CD8-positive, alpha-beta memory T cell (primary cell): ENCODE results near the gene KCNH8. TPM values are rescaled to one million over a fixed set of nuclear protein-coding genes. Genes with fewer than 3 reads are reported as not detected.

ENCODE experiments used
- CTCF ChIA-PET: fragments of 350-600 bp; sonication (Branson Sonifier 250); formaldehyde crosslinking; loops from one replicate; lab custom pipeline; 2021; ENCODE audit warnings: antibody characterized with exemption; lab: Charles Lee
- POLR2A ChIA-PET: fragments of 350-600 bp; sonication (Branson Sonifier 250); formaldehyde crosslinking; loops from one replicate; lab custom pipeline; 2021; ENCODE audit warnings: antibody characterized with exemption; lab: Charles Lee
- DNase-seq, 5 donors: peaks; one replicate each; pipeline versions ENCODE4 v3.0.0 to v3.0.0-alpha.2; 2020 to 2022; ENCODE audit warnings: mixed read lengths in 1 of 5
- H3K27ac ChIP-seq: one replicate; pipeline ENCODE4 v1.7.0; 2013; ENCODE audit warnings: low read depth, mild to moderate bottlenecking, low read length, moderate library complexity
- H3K27me3 ChIP-seq: 2 replicates; pipeline ENCODE4 v1.7.0; 2013; ENCODE audit warnings: low read length, mild to moderate bottlenecking; ENCODE audit not compliant: insufficient read depth, poor library complexity, severe bottlenecking
- H3K36me3 ChIP-seq: 2 replicates; pipeline ENCODE4 v1.7.0; 2013; ENCODE audit warnings: mild to moderate bottlenecking, low read length, moderate library complexity; ENCODE audit not compliant: insufficient read depth
- H3K4me1 ChIP-seq: 2 replicates; pipeline ENCODE4 v1.7.0; 2013; ENCODE audit warnings: mild to moderate bottlenecking, low read length, moderate library complexity; ENCODE audit not compliant: insufficient read depth
- H3K4me3 ChIP-seq: 2 replicates; pipeline ENCODE4 v1.7.0; 2013; ENCODE audit warnings: mild to moderate bottlenecking, low read length
- H3K9me3 ChIP-seq: 2 replicates; pipeline ENCODE4 v1.7.0; 2013; ENCODE audit warnings: mild to moderate bottlenecking, low read length
- H3K27ac Mint-ChIP-seq, 8 donors: one replicate each; pipeline ENCODE4 v1.8.0; 2020 to 2021; ENCODE audit warnings: mixed read lengths in 8 of 8, mild to moderate bottlenecking in 6 of 8, inconsistent platforms in 3 of 8, moderate library complexity in 3 of 8
- H3K27me3 Mint-ChIP-seq, 2 donors: one replicate each; pipeline ENCODE4 v1.8.0; 2020 to 2021; ENCODE audit warnings: mixed read lengths in 2 of 2, mild to moderate bottlenecking in 1 of 2, moderate library complexity in 1 of 2
- H3K36me3 Mint-ChIP-seq, 3 donors: one replicate each; pipeline ENCODE4 v1.8.0; 2020 to 2021; ENCODE audit warnings: mixed read lengths in 3 of 3, inconsistent platforms in 1 of 3, mild to moderate bottlenecking in 1 of 3
- H3K4me1 Mint-ChIP-seq, 3 donors: one replicate each; pipeline ENCODE4 v1.8.0; 2020 to 2021; ENCODE audit warnings: mixed read lengths in 3 of 3, inconsistent platforms in 1 of 3, mild to moderate bottlenecking in 1 of 3
- H3K4me3 Mint-ChIP-seq, 7 donors: one replicate each; pipeline ENCODE4 v1.8.0; 2020 to 2021; ENCODE audit warnings: mixed read lengths in 7 of 7, mild to moderate bottlenecking in 6 of 7, moderate library complexity in 4 of 7, inconsistent platforms in 2 of 7
- H3K9me3 Mint-ChIP-seq, 5 donors: one replicate each; pipeline ENCODE4 v1.8.0; 2020 to 2022; ENCODE audit warnings: mixed read lengths in 5 of 5, mild to moderate bottlenecking in 3 of 5, moderate library complexity in 2 of 5, inconsistent platforms in 1 of 5
- polyA plus RNA-seq: library from polyadenylated mRNA; unstranded; fragments of 300-500 nt; fragmentation: Illumina TruSeq; gene quantifications from one replicate; pipeline ENCODE4 v1.2.3, GENCODE V29; 2021
- total RNA-seq, 2 experiments: library from RNA; stranded (reverse); gene quantifications; one replicate each; pipeline ENCODE4 v1.2.3, GENCODE V29; 2021

Gene KCNH8
- total and polyA plus RNA-seq, 3 experiments from 2014 or later: not detected

- POLR2A ChIA-PET: no interaction called here
- no peak overlapping the region for H3K27ac ChIP-seq
- Mint-ChIP-seq H3K4me1 (no peaks in the 10 kb centered on the region), H3K9me3 (no peaks in the 10 kb centered on the region), H3K36me3 (no peaks in the 10 kb centered on the region), H3K27me3 (no peaks in the 10 kb centered on the region), H3K4me3 (no peak overlapping the region), H3K27ac (no peak overlapping the region)
- H3K27me3 ChIP-seq: no peaks in the 10 kb centered on the region
- H3K36me3 ChIP-seq: no peaks in the 10 kb centered on the region
- no peak for DNase-seq
- H3K4me1 ChIP-seq: no peaks in the 10 kb centered on the region
- H3K4me3 ChIP-seq: no peak overlapping the region
- H3K9me3 ChIP-seq: no peaks in the 10 kb centered on the region
- CTCF ChIA-PET: no interaction called here
These were observed 243.8 kb downstream of the KCNH8 start for GRCh38 chr3:19392150-19392549.

- H3K27me3 ChIP-seq: no peaks in the 10 kb centered on the region
- no peak overlapping the region for H3K4me3 ChIP-seq
- no peak for DNase-seq
- CTCF ChIA-PET: no interaction called here
- H3K4me1 ChIP-seq: no peaks in the 10 kb centered on the region
- Mint-ChIP-seq H3K27ac (no peak overlapping the region), H3K36me3 (no peaks in the 10 kb centered on the region), H3K4me1 (no peaks in the 10 kb centered on the region), H3K4me3 (no peak overlapping the region), H3K27me3 (no peaks in the 10 kb centered on the region), H3K9me3 (peaks cover 0 to 9% (median 0%) of the 10 kb centered on the region in 5 donors)
- H3K9me3 ChIP-seq: no peaks in the 10 kb centered on the region
- POLR2A ChIA-PET: no interaction called here
- H3K36me3 ChIP-seq: no peaks in the 10 kb centered on the region
- no peak overlapping the region for H3K27ac ChIP-seq
These were observed 246.6 kb downstream of the KCNH8 start for GRCh38 chr3:19394946-19395345.

DNA sequence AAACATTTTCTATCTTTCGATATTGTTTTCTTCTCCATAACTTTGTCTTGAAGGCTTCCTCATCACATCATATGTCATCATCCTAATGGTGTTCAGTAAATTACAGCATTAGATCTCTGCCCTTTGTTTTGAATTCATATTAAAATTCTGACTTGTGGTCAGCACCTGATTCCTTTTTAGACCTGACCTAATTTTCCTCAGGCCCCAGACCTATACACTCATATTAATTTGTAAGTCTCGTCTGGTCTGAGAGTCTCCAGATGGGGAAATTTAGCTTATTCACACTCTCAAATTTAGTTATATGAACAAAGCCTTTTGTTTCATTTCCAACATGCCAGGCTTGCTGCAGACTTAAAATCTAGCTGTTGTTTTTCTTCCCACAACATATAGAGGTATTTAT is 248.4 kb downstream of the KCNH8 start:
- no peaks in the 10 kb centered on the region for H3K4me1 ChIP-seq
- H3K27me3 ChIP-seq: no peaks in the 10 kb centered on the region
- no peak overlapping the region for H3K27ac ChIP-seq
- CTCF ChIA-PET: no interaction called here
- H3K4me3 ChIP-seq: no peak overlapping the region
- H3K9me3 Mint-ChIP-seq: peaks cover 0 to 10% (median 0%) of the 10 kb centered on the region in 5 donors
- H3K4me3 Mint-ChIP-seq: no peak overlapping the region
- no peaks in the 10 kb centered on the region for H3K36me3 Mint-ChIP-seq
- no peaks in the 10 kb centered on the region for H3K9me3 ChIP-seq
- H3K36me3 ChIP-seq: no peaks in the 10 kb centered on the region
- no peak for DNase-seq
- POLR2A ChIA-PET: no interaction called here
- H3K27ac Mint-ChIP-seq: no peak overlapping the region
- H3K27me3 Mint-ChIP-seq: no peaks in the 10 kb centered on the region
- no peaks in the 10 kb centered on the region for H3K4me1 Mint-ChIP-seq

GRCh38 chr3:19399356-19399755 is 251.0 kb downstream of the KCNH8 start:
- H3K27ac Mint-ChIP-seq: no peak overlapping the region

GRCh38 chr3:19399836-19400235 is 251.5 kb downstream of the KCNH8 start:
- H3K4me1 ChIP-seq: no peaks in the 10 kb centered on the region
- no peak overlapping the region for H3K4me3 Mint-ChIP-seq
- no peak overlapping the region for H3K27ac ChIP-seq
- H3K27ac Mint-ChIP-seq: no peak overlapping the region
- no peaks in the 10 kb centered on the region for H3K27me3 ChIP-seq
- no peaks in the 10 kb centered on the region for H3K36me3 ChIP-seq
- no peaks in the 10 kb centered on the region for H3K27me3 Mint-ChIP-seq
- no peaks in the 10 kb centered on the region for H3K36me3 Mint-ChIP-seq
- CTCF ChIA-PET: no interaction called here
- H3K4me1 Mint-ChIP-seq: no peaks in the 10 kb centered on the region
- no peak overlapping the region for H3K4me3 ChIP-seq
- no peaks in the 10 kb centered on the region for H3K9me3 ChIP-seq
- peaks cover 0 to 10% (median 0%) of the 10 kb centered on the region in 5 donors for H3K9me3 Mint-ChIP-seq
- no peak for DNase-seq
- POLR2A ChIA-PET: no interaction called here

More at GRCh38 chr3:19399356-19399755, 251.0 kb downstream of the KCNH8 start:
- no peaks in the 10 kb centered on the region for H3K36me3 Mint-ChIP-seq
- H3K36me3 ChIP-seq: no peaks in the 10 kb centered on the region
- ChIA-PET POLR2A (no interaction called here), CTCF (no interaction called here)
- no peaks in the 10 kb centered on the region for H3K27me3 ChIP-seq
- no peak for DNase-seq
- H3K27ac ChIP-seq: no peak overlapping the region
- no peaks in the 10 kb centered on the region for H3K9me3 ChIP-seq
- H3K4me1 ChIP-seq: no peaks in the 10 kb centered on the region
- no peak overlapping the region for H3K4me3 Mint-ChIP-seq
- H3K4me3 ChIP-seq: no peak overlapping the region
- no peaks in the 10 kb centered on the region for H3K27me3 Mint-ChIP-seq
- H3K9me3 Mint-ChIP-seq: peaks cover 0 to 10% (median 0%) of the 10 kb centered on the region in 5 donors
- no peaks in the 10 kb centered on the region for H3K4me1 Mint-ChIP-seq

DNA sequence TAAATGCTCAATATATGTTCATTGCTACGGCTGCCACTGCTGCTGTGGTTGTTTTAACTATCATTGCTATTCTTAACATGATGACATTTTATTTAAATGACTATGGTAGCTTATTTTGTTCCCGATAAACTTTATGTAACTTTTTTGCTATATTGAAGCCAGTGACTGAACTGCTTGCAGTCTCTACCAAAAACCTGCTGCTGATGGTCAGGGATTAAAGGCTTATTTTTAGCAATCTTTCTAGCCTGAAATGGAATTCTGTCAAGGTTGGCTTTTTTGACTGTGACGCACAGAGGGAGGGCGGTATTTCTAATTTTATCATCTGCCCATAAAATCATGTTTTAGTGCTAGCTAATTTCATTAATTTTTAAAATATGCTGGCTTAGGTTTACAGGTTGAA is 271.8 kb downstream of the KCNH8 start:
- H3K36me3 ChIP-seq: no peaks in the 10 kb centered on the region
- DNase-seq: no peak
- H3K27ac Mint-ChIP-seq: no peak overlapping the region
- CTCF ChIA-PET: no interaction called here
- POLR2A ChIA-PET: no interaction called here
- H3K4me1 ChIP-seq: no peaks in the 10 kb centered on the region
- peaks cover 0 to 7% (median 0%) of the 10 kb centered on the region in 5 donors for H3K9me3 Mint-ChIP-seq
- H3K27me3 Mint-ChIP-seq: no peaks in the 10 kb centered on the region
- no peaks in the 10 kb centered on the region for H3K27me3 ChIP-seq
- no peak overlapping the region for H3K27ac ChIP-seq
- H3K4me3 Mint-ChIP-seq: no peak overlapping the region
- no peak overlapping the region for H3K4me3 ChIP-seq
- H3K9me3 ChIP-seq: no peaks in the 10 kb centered on the region
- no peaks in the 10 kb centered on the region for H3K36me3 Mint-ChIP-seq
- H3K4me1 Mint-ChIP-seq: no peaks in the 10 kb centered on the region

GRCh38 chr3:19425825-19426224 is 277.5 kb downstream of the KCNH8 start:
- Histone ChIP-seq H3K36me3 (no peaks in the 10 kb centered on the region), H3K4me3 (no peak overlapping the region), H3K27ac (no peak overlapping the region), H3K27me3 (no peaks in the 10 kb centered on the region), H3K9me3 (no peaks in the 10 kb centered on the region), H3K4me1 (no peaks in the 10 kb centered on the region)
- H3K27ac Mint-ChIP-seq: no peak overlapping the region
- CTCF ChIA-PET: no interaction called here
- DNase-seq: no peak
- H3K36me3 Mint-ChIP-seq: no peaks in the 10 kb centered on the region
- no peaks in the 10 kb centered on the region for H3K4me1 Mint-ChIP-seq
- H3K4me3 Mint-ChIP-seq: no peak overlapping the region
- POLR2A ChIA-PET: no interaction called here
- peaks cover 0 to 8% (median 5%) of the 10 kb centered on the region in 5 donors for H3K9me3 Mint-ChIP-seq
- no peaks in the 10 kb centered on the region for H3K27me3 Mint-ChIP-seq

DNA sequence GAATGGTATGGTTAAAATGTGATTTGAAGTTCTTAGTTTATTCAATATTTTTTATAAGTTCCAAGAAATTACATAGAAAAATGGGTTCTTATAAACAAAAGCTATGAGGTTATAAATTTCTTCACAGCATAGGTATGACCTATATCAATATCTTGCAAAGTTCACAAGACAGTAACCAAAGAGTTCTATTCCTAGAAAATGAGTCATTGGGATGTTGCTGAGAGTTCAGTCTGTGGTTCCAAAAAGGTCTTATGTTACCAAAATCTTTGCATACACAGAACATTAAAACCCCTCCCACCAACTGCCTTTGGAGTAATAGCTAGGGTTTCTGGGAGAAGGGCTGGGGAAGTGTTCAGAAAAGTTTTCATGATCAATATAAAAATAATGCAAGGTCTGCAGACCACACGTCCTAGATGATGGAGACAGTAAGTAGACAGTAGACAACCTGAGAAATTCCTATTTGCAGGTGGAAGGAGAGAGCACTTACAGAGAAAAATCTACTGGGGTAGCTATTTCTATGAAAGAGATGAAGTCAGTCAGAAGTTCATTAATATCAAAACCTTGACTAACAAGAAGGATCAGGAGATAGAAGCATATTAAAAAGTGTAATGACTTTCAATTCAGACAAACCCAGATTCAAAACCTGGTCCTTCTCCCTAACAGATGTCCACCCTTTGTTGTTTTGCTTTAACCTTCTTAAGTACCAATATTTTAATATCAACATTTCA is 279.3 kb downstream of the KCNH8 start:
- no peaks in the 10 kb centered on the region for H3K4me1 ChIP-seq
- H3K4me1 Mint-ChIP-seq: no peaks in the 10 kb centered on the region
- no peaks in the 10 kb centered on the region for H3K27me3 ChIP-seq
- H3K36me3 ChIP-seq: no peaks in the 10 kb centered on the region
- no peak overlapping the region for H3K4me3 Mint-ChIP-seq
- no peaks in the 10 kb centered on the region for H3K36me3 Mint-ChIP-seq
- POLR2A ChIA-PET: no interaction called here
- no peak overlapping the region for H3K4me3 ChIP-seq
- H3K27ac ChIP-seq: no peak overlapping the region
- H3K27me3 Mint-ChIP-seq: no peaks in the 10 kb centered on the region
- DNase-seq: no peak
- peaks cover 0 to 9% (median 7%) of the 10 kb centered on the region in 5 donors for H3K9me3 Mint-ChIP-seq
- H3K9me3 ChIP-seq: no peaks in the 10 kb centered on the region
- CTCF ChIA-PET: no interaction called here
- H3K27ac Mint-ChIP-seq: no peak overlapping the region
